GM10266 (cell line): ENCODE measurements around the gene SORL1.
"Not testable (repeated sequence)": the region's sequence is repeated elsewhere in the genome, so short reads cannot be mapped to it uniquely, and the experiment has no call there.

ENCODE experiments used
- DNase-seq: peaks from one replicate; pipeline ENCODE4 v3.0.0; 2012; ENCODE audit errors: extremely low spot score
- CTCF ChIP-seq: IDR thresholded peaks from 2 replicates; pipeline ENCODE4 v1.5.1; 2012; ENCODE audit warnings: mild to moderate bottlenecking, low read depth; ENCODE audit not compliant: control insufficient read depth, insufficient read depth; ENCODE audit errors: missing control alignments

Gene SORL1

DNA sequence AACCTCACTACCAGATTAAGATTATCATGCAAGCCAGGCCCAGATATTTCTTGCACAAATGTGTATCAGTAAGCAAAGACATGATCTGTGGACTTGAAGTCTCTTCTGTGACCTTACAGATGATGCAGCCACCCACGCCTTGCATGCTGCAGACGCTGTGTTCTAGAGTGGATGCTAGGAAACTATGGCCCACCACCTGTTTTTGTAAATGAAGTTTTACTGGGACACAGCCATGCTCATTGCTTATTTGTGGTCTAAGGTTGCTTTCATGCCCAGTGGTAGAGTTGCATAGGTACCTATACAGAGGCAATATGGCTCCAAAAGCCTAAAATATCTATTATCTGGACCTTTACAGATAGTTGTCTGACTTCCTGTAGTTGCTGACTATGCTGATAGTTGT lies 48.2 kb downstream of the SORL1 start:
- DNase-seq = no peak
- TF ChIP-seq CTCF = no peak

DNA sequence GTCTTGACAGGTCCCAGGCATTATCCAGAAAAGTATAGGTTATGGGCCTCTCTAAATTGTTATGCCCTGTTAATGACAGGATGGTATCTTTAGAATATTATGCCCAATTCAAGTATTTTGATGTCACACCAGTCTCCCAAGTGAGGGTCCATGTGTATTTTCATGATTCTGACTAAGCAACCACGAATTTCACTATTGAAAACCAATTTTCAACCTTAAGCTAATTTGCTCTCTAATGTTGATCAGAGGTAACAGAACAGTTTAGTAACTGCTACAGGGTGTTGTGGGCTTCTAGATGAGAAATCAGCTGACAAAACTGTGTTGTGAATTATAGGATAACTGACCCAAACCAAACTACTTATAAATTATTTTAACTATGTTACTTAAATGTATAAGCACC lies 48.6 kb downstream of the SORL1 start:
- no peak for DNase-seq
- no peak for TF ChIP-seq CTCF

DNA sequence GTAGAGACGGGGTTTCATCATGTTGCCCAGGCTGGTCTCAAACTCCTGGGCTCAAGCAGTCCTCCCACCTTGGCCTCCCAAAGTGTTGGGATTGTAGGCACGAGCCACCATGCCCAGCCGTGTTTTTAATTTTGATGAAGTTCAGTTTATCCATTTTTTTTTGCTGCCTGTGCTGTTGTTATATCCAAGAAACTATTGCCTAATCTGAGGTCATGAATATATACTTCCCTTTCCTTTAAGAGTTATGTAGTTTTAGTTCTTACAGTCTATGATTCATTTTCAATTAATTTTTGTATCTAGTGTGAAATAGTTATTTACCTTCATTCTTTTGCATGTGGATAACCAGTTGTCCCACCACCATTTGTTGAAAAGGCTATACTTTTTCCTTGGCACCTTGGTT lies 50.9 kb downstream of the SORL1 start:
- no peak for TF ChIP-seq CTCF
- DNase-seq = no peak

- not testable (repeated sequence) for DNase-seq
Observed at GRCh38 chr11:121506237-121506636, 54.1 kb downstream of the SORL1 start.

DNA sequence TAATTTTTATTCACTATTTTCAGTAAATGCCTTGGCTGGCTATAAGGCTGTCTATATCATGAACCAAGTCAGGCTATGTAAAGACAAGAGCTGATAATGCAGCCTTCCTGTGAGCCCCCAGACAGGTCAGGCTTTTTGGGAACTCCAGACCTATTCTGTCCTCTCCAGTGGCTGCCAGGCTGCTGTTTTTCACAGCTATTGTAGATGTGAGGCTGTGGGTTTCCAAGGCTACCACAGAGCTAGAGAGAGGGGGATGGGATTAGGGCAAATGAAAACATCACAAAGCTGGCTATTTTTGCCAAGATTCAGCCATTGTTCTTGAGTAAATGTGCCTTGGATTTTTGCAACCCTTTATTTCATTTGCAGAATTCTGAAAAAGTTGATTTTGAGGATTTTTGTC lies 56.3 kb downstream of the SORL1 start:
- DNase-seq = no peak
- no peak for TF ChIP-seq CTCF

DNA sequence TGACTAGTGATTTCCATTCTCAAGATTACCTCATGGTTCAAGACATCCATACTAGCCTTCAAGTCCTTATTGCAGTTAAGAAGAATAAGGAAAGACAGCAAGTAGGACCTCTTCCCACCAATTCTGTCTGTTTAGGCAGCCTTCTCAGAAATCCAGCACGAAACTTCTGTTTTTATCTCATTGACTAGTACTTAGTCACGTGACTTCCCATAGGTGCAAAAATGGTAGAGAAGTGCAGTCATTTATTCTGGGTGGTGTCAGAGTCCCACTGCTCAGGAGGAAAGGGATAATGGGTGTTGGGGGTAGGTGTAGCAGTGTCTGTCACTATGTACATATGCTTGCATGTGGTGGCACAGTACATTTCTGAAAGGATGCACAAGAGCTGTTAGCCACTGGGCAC lies 58.3 kb downstream of the SORL1 start:
- DNase-seq = no peak
- TF ChIP-seq CTCF = no peak

GRCh38 chr11:121512468-121513465 lies 60.7 kb downstream of the SORL1 start:
- no peak for DNase-seq
- TF ChIP-seq CTCF = no peak

- no peak for TF ChIP-seq CTCF
- no peak for DNase-seq
Observed at GRCh38 chr11:121513807-121514206, 61.7 kb downstream of the SORL1 start.
